GM12875 (cell line): ENCODE data around the gene C2orf42.

Experiments used
- H3K4me3 ChIP-seq: one replicate; pipeline ENCODE4 v1.5.1; 2011; ENCODE audit warnings: low read depth, low read length, control low read depth
- TF ChIP-seq, protein P1 (sequence below): IDR thresholded peaks from 2 replicates; pipeline ENCODE4 v1.5.1; 2011; ENCODE audit warnings: low read depth, mild to moderate bottlenecking, control low read depth, inconsistent platforms, low read length, moderate library complexity, borderline replicate concordance; ENCODE audit not compliant: insufficient read depth

Gene C2orf42

DNA sequence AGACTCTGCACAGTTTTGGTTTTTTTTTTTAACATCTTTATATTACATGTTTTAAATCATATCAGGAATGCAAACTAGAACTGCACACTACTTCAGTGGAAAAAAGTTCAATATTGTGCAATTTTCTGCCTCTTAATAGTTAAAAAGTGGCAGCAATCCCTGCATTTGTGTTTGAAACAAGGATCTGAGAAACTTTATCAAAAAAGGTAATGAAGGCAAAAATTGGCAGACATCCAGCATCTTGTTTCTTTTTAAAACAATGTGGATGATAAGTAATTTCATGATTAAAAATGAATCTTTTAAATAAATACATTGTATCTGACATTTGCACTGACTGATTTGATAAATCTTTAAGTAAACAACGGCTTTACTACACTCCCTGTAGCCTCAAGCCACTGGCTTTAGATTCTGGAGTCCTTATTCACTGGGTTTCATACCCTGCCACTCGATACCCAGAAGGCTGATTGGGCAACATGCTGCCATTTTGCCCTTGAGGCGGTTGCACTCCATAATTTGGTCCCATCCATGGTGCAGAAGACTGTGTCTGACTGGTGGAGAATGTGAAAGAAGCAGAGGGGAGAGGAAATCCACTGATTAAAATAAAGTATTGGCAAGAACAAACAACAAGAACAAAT, 21.6 kb upstream of the C2orf42 start:
- TF ChIP-seq, protein P1, sequence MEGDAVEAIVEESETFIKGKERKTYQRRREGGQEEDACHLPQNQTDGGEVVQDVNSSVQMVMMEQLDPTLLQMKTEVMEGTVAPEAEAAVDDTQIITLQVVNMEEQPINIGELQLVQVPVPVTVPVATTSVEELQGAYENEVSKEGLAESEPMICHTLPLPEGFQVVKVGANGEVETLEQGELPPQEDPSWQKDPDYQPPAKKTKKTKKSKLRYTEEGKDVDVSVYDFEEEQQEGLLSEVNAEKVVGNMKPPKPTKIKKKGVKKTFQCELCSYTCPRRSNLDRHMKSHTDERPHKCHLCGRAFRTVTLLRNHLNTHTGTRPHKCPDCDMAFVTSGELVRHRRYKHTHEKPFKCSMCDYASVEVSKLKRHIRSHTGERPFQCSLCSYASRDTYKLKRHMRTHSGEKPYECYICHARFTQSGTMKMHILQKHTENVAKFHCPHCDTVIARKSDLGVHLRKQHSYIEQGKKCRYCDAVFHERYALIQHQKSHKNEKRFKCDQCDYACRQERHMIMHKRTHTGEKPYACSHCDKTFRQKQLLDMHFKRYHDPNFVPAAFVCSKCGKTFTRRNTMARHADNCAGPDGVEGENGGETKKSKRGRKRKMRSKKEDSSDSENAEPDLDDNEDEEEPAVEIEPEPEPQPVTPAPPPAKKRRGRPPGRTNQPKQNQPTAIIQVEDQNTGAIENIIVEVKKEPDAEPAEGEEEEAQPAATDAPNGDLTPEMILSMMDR: no peak

DNA sequence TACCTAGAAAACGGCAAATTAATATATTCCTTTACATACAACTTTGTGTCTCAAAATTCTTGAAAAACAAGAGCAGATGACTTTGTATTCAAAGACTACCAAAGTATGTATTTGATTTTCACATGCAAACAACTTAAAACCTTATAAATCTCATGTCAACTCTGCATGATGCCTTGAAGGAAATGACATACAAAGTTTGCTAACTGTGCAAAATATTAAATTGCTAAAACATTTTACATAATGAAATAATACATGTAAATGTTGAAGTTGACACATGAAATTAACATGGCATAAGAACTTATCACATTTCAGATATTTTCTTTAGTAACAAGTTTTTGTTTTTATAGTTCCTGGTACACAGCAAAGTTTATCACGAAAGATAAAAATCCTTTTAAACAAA, 20.8 kb upstream of the C2orf42 start:
- H3K4me3 ChIP-seq: no peak overlapping the region
- TF ChIP-seq, protein P1: no peak

More for the DNA sequence above, 21.6 kb upstream of the C2orf42 start:
- no peak overlapping the region for H3K4me3 ChIP-seq

GRCh38 chr2:70204452-70204851, 13.6 kb upstream of the C2orf42 start:
- TF ChIP-seq, protein P1: no peak
- H3K4me3 ChIP-seq: no peak overlapping the region

DNA sequence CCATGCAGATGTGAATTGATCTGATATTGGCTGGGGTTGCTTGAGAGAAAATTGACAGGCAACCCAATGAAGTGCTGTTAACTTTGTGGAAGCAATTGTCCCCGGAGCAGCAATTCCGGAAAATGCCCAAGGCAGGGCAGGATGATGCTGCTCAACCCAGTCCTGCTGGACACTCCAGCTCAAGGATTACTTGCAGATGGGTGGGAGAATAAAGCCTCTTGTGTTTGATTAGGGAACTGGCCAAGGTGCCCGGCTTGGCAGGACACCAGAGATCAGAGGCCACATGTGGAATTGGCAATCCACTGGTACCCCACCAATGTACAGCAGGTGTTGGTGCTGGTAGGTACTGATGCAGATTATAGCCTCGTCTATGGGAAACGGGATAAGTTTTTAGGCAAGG, 12.3 kb upstream of the C2orf42 start:
- H3K4me3 ChIP-seq: no peak overlapping the region
- TF ChIP-seq, protein P1: no peak

- TF ChIP-seq, protein P1: no peak
- no peak overlapping the region for H3K4me3 ChIP-seq
Observed at GRCh38 chr2:70202236-70202806, 11.5 kb upstream of the C2orf42 start.

- H3K4me3 ChIP-seq: no peak overlapping the region
- TF ChIP-seq, protein P1: no peak
Observed at GRCh38 chr2:70201831-70202230, 11.0 kb upstream of the C2orf42 start.

DNA sequence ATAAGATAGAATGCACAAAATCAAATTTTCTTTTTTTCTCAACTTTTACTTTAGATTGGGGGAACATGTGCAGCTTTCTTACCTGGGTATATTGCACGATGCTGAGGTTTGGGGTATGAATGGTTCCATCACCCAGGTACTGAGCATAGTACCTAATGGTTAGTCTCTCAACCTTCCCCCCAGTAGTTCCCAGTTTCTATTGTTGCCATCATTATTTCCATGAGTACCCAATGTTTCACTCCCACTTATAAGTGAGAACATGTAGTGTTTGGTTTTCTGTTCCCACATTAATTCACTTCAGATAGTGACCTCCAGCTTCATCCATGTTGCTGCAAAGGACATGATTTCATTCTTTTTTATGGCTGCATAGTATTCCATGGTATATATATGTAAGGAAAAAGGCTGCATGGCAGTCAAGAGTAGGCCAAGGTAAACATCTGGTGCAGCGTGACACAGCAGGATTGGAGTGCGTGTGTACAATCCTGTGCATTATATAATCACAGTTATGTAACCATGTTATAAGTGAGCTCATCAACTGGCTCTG, 10.5 kb upstream of the C2orf42 start:
- TF ChIP-seq, protein P1: no peak
- H3K4me3 ChIP-seq: no peak overlapping the region
